Measurements from ENCODE around the gene AVPR2.

The AVPR2 gene

DNA sequence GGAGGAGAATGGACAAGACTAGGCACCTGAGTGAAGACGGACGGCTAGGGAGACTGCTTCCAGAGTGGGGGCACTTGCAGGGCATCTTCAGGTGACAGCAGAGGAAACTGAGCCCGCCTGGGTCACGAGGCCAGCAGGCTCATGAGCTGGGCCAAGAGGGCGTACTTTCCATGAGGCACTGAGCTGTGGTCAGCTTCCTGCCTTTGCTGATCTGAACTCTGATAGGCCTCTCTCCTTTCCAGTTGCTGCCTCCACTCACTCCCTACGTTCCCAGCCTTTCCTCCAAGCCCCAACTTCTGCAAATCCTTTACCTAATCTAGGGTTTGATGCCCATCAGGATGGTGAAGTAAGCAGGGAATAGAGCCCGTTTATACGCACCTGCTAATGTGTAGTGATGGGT, 17.1 kb upstream of the AVPR2 start:
- ChIA-PET POLR2A (no interaction called here), CTCF (no interaction called here)
- no peak for DNase-seq (ENCODE audit: low read depth, low spot score)
- TF ChIP-seq, protein P1, sequence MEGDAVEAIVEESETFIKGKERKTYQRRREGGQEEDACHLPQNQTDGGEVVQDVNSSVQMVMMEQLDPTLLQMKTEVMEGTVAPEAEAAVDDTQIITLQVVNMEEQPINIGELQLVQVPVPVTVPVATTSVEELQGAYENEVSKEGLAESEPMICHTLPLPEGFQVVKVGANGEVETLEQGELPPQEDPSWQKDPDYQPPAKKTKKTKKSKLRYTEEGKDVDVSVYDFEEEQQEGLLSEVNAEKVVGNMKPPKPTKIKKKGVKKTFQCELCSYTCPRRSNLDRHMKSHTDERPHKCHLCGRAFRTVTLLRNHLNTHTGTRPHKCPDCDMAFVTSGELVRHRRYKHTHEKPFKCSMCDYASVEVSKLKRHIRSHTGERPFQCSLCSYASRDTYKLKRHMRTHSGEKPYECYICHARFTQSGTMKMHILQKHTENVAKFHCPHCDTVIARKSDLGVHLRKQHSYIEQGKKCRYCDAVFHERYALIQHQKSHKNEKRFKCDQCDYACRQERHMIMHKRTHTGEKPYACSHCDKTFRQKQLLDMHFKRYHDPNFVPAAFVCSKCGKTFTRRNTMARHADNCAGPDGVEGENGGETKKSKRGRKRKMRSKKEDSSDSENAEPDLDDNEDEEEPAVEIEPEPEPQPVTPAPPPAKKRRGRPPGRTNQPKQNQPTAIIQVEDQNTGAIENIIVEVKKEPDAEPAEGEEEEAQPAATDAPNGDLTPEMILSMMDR (IDR thresholded peaks at IDR 0.05; ENCODE audit: insufficient read depth, low read length, missing control alignments): no peak
- no peak overlapping the region for H3K4me3 ChIP-seq (ENCODE audit: low read depth, low read length)

DNA sequence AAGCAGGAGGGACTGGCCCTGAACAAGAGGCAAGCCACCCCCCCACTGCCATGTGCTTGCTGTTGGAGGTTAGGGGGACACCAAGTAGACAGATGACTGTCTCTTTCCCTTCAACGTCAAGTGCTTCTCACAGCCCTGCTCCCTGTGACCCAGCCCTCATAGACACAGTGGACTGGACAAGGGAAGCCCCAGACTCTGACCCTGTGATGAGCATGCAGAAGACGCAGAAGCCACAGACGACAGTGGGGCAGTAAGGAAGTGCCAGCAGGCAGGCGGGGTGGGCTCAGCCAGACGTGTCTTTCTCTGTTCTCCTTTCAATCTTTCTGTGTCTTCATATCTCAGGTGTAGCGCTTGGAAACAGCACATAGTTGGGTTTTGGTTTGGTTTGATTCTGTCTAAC, 16.1 kb upstream of the AVPR2 start:
- DNase-seq (ENCODE audit: low read depth, low spot score): no peak
- ChIA-PET CTCF (no interaction called here), POLR2A (no interaction called here)
- TF ChIP-seq, protein P1 (IDR thresholded peaks at IDR 0.05; ENCODE audit: insufficient read depth, low read length, missing control alignments): no peak
- H3K4me3 ChIP-seq (ENCODE audit: low read depth, low read length): no peak overlapping the region

DNA sequence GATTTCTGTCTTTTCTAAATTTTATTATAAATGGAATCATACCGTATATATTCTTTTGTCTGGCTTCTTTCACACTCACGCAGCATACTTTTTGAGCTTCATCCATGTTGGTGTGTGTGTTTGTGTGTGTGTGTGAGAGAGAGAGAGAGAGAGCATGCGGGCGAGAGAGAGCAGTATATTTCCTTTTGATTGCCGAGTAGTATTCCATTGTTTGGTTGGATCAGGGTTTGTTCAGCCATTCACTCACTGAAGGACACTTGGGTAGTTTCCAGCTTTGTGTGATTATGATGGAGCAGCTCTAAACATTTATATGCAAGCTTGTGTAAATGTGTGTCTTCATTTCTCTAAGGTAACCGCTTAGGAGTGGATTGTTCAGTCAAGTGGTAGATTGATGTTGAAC, 15.3 kb upstream of the AVPR2 start:
- H3K4me3 ChIP-seq (ENCODE audit: low read depth, low read length): no peak overlapping the region
- ChIA-PET CTCF (no interaction called here), POLR2A (no interaction called here)
- TF ChIP-seq, protein P1 (IDR thresholded peaks at IDR 0.05; ENCODE audit: insufficient read depth, low read length, missing control alignments): no peak
- DNase-seq (ENCODE audit: low read depth, low spot score): no peak

DNA sequence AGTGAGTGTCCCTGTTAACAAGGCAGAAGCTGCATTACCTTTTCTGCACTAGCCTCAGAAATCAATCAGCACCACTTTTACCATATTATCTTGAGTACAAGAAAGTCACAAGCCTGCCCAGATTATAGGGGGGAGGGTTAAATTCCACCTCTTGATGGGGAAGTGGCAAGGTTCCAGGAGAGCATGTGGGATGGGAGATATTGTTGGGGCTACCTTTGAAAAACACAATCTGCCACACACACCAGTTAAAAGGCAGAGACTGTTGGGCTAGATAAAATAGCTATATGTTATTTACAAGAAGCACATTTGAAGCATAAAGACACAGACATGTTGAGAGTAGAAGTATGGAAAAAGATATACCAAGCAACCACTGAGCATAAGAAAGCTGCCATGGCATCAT, 6.6 kb upstream of the AVPR2 start:
- POLR2A ChIA-PET: no interaction called here
- TF ChIP-seq, protein P1 (IDR thresholded peaks at IDR 0.05; ENCODE audit: insufficient read depth, low read length, missing control alignments): no peak

DNA sequence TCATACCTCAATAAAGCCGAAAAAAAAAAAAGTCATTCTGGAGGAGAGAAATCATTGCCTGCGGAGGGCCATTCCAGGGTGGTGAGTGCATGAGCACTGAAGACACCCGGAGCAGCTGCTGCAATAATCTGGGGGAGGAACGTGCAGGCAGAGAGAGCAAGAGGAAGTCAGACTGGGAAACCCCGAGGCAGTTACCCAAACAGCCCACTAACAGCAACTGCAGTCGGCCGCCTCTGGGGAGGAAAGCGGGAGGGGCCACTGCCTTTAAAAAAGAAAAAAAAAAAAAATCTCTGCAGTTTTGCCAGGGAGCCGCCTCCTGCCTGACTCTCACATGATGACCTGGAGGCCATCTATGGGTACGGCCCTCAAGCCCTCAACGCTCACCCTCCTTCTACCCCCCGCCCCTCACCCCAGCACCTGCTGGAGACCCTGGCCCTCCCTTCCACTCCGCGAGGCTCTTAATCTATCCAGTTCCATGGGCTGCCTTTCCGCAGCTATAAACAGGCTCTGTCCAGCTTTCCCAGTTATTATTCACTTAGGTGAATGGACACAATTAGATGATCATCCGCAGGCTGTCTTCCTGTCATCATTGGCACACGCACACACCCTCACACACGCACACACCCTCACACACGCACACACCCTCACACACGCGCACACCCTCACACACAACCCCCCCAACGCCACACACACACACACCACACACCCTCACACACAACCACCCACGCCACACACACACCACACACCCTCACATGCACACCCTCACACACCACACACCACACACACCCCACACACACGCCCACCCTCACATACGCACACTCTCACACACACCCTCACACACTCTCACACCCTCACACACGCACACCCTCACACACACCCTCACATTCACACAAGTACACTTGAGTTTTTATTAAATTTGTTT, 3.4 kb upstream of the AVPR2 start:
- CTCF ChIA-PET: no interaction called here
- H3K4me3 ChIP-seq (ENCODE audit: low read depth, low read length): no peak overlapping the region
- DNase-seq (ENCODE audit: low read depth, low spot score): peak; percentile 55
- TF ChIP-seq, protein P1 (IDR thresholded peaks at IDR 0.05; ENCODE audit: insufficient read depth, low read length, missing control alignments): no peak
- POLR2A ChIA-PET: no interaction called here

More for the DNA sequence above, 6.6 kb upstream of the AVPR2 start:
- H3K4me3 ChIP-seq (ENCODE audit: low read depth, low read length): no peak overlapping the region
- CTCF ChIA-PET: no interaction called here
- no peak for DNase-seq (ENCODE audit: low read depth, low spot score)

DNA sequence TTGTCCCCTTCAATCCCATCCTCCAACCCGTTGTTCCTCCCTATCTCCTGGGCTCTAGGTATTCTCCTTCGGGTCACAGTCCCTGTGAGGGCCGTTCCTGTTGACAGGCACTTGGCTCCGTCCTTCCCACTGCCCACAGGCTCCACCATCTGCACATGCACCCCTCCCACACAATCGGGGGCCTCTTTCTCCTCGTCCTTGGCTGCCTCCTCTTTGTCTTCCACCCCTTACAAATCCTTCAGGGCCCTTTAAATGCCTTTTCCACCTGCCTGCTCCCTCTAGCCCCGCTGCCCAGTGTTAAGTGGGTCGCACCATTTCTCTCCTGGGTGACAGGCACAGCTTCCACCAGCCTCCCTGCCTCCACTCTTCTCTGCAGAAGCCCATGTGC, 2.7 kb upstream of the AVPR2 start:
- H3K4me3 ChIP-seq (ENCODE audit: low read depth, low read length): no peak overlapping the region
- TF ChIP-seq, protein P1 (IDR thresholded peaks at IDR 0.05; ENCODE audit: insufficient read depth, low read length, missing control alignments): no peak
- no peak for DNase-seq (ENCODE audit: low read depth, low spot score)
- ChIA-PET POLR2A (no interaction called here), CTCF (no interaction called here)
